C4-2B (cell line): ENCODE measurements around the gene NISCH.

Source experiments
- CTCF ChIP-seq: fragments of 450-650 bp; conservative IDR thresholded peaks from 2 replicates; pipeline ENCODE4 v1.5.1; 2017; ENCODE audit warnings: mild to moderate bottlenecking
- ZFX ChIP-seq: fragments of 450-650 bp; IDR thresholded peaks from 2 replicates; pipeline ENCODE4 v1.6.1; 2017

DNA sequence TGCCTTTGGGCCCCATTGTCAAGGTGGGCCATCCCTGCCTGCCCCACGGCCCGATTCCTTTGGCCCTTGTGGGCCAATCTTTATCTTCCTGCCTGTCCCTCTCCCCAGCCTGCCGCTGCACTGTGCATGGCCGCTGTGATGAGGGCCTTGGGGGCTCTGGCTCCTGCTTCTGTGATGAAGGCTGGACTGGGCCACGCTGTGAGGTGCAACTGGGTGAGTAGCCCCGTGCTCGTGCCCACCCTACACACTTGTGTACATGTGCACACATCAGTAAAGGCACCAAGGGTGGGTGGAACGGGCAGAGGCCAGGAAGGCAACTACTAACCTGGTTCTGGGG, 66.1 kb downstream of the NISCH start:
- TF ChIP-seq CTCF (no peak), ZFX (no peak)
